ENCODE measurements around the gene TXNDC11. TPM values are rescaled to one million over a fixed set of nuclear protein-coding genes. Genes with fewer than 3 reads are reported as not detected.

Gene TXNDC11
- total and polyA plus RNA-seq, 2 experiments from 2014 or later, result 24.5 to 25.9 TPM

- peaks cover 33% of the 10 kb centered on the region for H3K36me3 ChIP-seq (ENCODE audit: low read depth)
Observed at GRCh38 chr16:11735787-11736186, 6.9 kb downstream of the TXNDC11 start.

GRCh38 chr16:11734653-11735043 lies 8.0 kb downstream of the TXNDC11 start:
- Histone ChIP-seq H3K79me2 (ENCODE audit: insufficient read depth) (peaks cover 99% of the 10 kb centered on the region), H3K36me3 (ENCODE audit: low read depth) (peaks cover 42% of the 10 kb centered on the region)
- TF ChIP-seq EZH2phosphoT487 (IDR thresholded peaks at IDR 0.05; ENCODE audit: insufficient read depth, low read depth) (no peak), EZH2 (IDR thresholded peaks at IDR 0.05; ENCODE audit: insufficient read depth, poor library complexity, severe bottlenecking) (no peak)

More at GRCh38 chr16:11735787-11736186, 6.9 kb downstream of the TXNDC11 start:
- peaks cover 99% of the 10 kb centered on the region for H3K79me2 ChIP-seq (ENCODE audit: insufficient read depth)
- no peak for DNase-seq
- peaks cover 8% of the 10 kb centered on the region; the same call in 1 of the 2 replicates for H4K20me1 ChIP-seq (ENCODE audit: insufficient read depth)
- no peak overlapping the region for H3K4me3 ChIP-seq
- H3K27ac ChIP-seq, result no peak overlapping the region
- H3K27me3 ChIP-seq (replicated peaks; ENCODE audit: insufficient read depth), result no peaks in the 10 kb centered on the region
- WGBS, 2 experiments (ENCODE audit: low coverage in 1 of 2, low lambda C conversion rate in 2 of 2, missing lambda C conversion rate in 2 of 2), result 80 to 83% methylated on average over 8 of the region's 8 CpGs
- H3K9me2 ChIP-seq (ENCODE audit: insufficient read depth), result no peaks in the 10 kb centered on the region
- H2AFZ ChIP-seq, result no peak overlapping the region
- H3K9ac ChIP-seq, result no peak overlapping the region
- peaks cover 15% of the 10 kb centered on the region; the same call in 1 of the 2 replicates for H3F3A ChIP-seq (ENCODE audit: insufficient read depth)
- in situ Hi-C loops (cut with MboI), result no loop called here
- H3K4me2 ChIP-seq (ENCODE audit: unreplicated experiment), result no peak overlapping the region
- no peak for TF ChIP-seq EZH2phosphoT487 (IDR thresholded peaks at IDR 0.05; ENCODE audit: insufficient read depth, low read depth)
- no peaks in the 10 kb centered on the region for H3K9me3 ChIP-seq (ENCODE audit: low read depth)
- H3K4me1 ChIP-seq (ENCODE audit: insufficient read depth), result peaks cover 8% of the 10 kb centered on the region

GRCh38 chr16:11734025-11734652 lies 8.5 kb downstream of the TXNDC11 start:
- in situ Hi-C loops (cut with MboI), result no loop called here
- no peaks in the 10 kb centered on the region for H3K9me2 ChIP-seq (ENCODE audit: insufficient read depth)
- H3K4me1 ChIP-seq (ENCODE audit: insufficient read depth), result no peaks in the 10 kb centered on the region
- no peak overlapping the region for H3K4me2 ChIP-seq (ENCODE audit: unreplicated experiment)
- WGBS, 2 experiments (ENCODE audit: low coverage in 1 of 2, low lambda C conversion rate in 2 of 2, missing lambda C conversion rate in 2 of 2), result 75 to 78% methylated on average over 3 of the region's 3 CpGs
- no peak for DNase-seq
- H2AFZ ChIP-seq, result no peak overlapping the region
- H3F3A ChIP-seq (ENCODE audit: insufficient read depth), result 0 out of 2 replicates have a peak, but pooled peaks cover 10% of the 10 kb centered on the region
- H3K9ac ChIP-seq, result no peak overlapping the region
- no peaks in the 10 kb centered on the region for H3K27me3 ChIP-seq (replicated peaks; ENCODE audit: insufficient read depth)
- TF ChIP-seq EZH2 (IDR thresholded peaks at IDR 0.05; ENCODE audit: insufficient read depth, poor library complexity, severe bottlenecking) (no peak), EZH2phosphoT487 (IDR thresholded peaks at IDR 0.05; ENCODE audit: insufficient read depth, low read depth) (no peak)
- H4K20me1 ChIP-seq (ENCODE audit: insufficient read depth), result 0 out of 2 replicates have a peak, but pooled peaks cover 3% of the 10 kb centered on the region
- no peak overlapping the region for H3K4me3 ChIP-seq
- peaks cover 47% of the 10 kb centered on the region for H3K36me3 ChIP-seq (ENCODE audit: low read depth)
- no peak overlapping the region for H3K27ac ChIP-seq
- peaks cover 99% of the 10 kb centered on the region for H3K79me2 ChIP-seq (ENCODE audit: insufficient read depth)
- no peaks in the 10 kb centered on the region for H3K9me3 ChIP-seq (ENCODE audit: low read depth)

More at GRCh38 chr16:11734653-11735043, 8.0 kb downstream of the TXNDC11 start:
- no peak overlapping the region for H3K27ac ChIP-seq
- no peak overlapping the region for H3K4me2 ChIP-seq (ENCODE audit: unreplicated experiment)
- H4K20me1 ChIP-seq (ENCODE audit: insufficient read depth), result 0 out of 2 replicates have a peak, but pooled peaks cover 3% of the 10 kb centered on the region
- H3F3A ChIP-seq (ENCODE audit: insufficient read depth), result 0 out of 2 replicates have a peak, but pooled peaks cover 10% of the 10 kb centered on the region
- no peak overlapping the region for H2AFZ ChIP-seq
- H3K4me1 ChIP-seq (ENCODE audit: insufficient read depth), result no peaks in the 10 kb centered on the region
- H3K9me3 ChIP-seq (ENCODE audit: low read depth), result no peaks in the 10 kb centered on the region
- WGBS, 2 experiments (ENCODE audit: low coverage in 1 of 2, low lambda C conversion rate in 2 of 2, missing lambda C conversion rate in 2 of 2), result 68 to 72% methylated on average over 6 of the region's 6 CpGs
- in situ Hi-C loops (cut with MboI), result no loop called here
- no peak overlapping the region for H3K4me3 ChIP-seq
- no peak for DNase-seq
- H3K27me3 ChIP-seq (replicated peaks; ENCODE audit: insufficient read depth), result no peaks in the 10 kb centered on the region
- H3K9ac ChIP-seq, result no peak overlapping the region
- no peaks in the 10 kb centered on the region for H3K9me2 ChIP-seq (ENCODE audit: insufficient read depth)

GRCh38 chr16:11731222-11731621 lies 11.4 kb downstream of the TXNDC11 start:
- Histone ChIP-seq H3K9ac (no peak overlapping the region), H2AFZ (no peak overlapping the region), H3K36me3 (ENCODE audit: low read depth) (peaks cover 61% of the 10 kb centered on the region), H3K27me3 (replicated peaks; ENCODE audit: insufficient read depth) (no peaks in the 10 kb centered on the region), H3K4me3 (no peak overlapping the region), H4K20me1 (ENCODE audit: insufficient read depth) (0 out of 2 replicates have a peak, but pooled peaks cover 3% of the 10 kb centered on the region), H3K27ac (no peak overlapping the region), H3K9me3 (ENCODE audit: low read depth) (no peaks in the 10 kb centered on the region), H3K79me2 (ENCODE audit: insufficient read depth) (peaks cover 97% of the 10 kb centered on the region), H3K4me2 (ENCODE audit: unreplicated experiment) (no peak overlapping the region), H3K9me2 (ENCODE audit: insufficient read depth) (no peaks in the 10 kb centered on the region), H3K4me1 (ENCODE audit: insufficient read depth) (no peaks in the 10 kb centered on the region), H3F3A (ENCODE audit: insufficient read depth) (peaks cover 8% of the 10 kb centered on the region; the same call in 1 of the 2 replicates)
- in situ Hi-C loops (cut with MboI), result no loop called here
- TF ChIP-seq EZH2 (IDR thresholded peaks at IDR 0.05; ENCODE audit: insufficient read depth, poor library complexity, severe bottlenecking) (no peak), EZH2phosphoT487 (IDR thresholded peaks at IDR 0.05; ENCODE audit: insufficient read depth, low read depth) (no peak)
- no peak for DNase-seq
- 84% methylated on average over 3 of the region's 3 CpGs for WGBS, 2 experiments (ENCODE audit: low coverage in 1 of 2, low lambda C conversion rate in 2 of 2, missing lambda C conversion rate in 2 of 2)

Measured in GM23248 (cell line).